Suppressor macrophage treated with lipopolysaccharide for 1 hour (primary cell): ENCODE data around the gene LANCL3.
"Not testable (repeated sequence)": the region's sequence is repeated elsewhere in the genome, so short reads cannot be mapped to it uniquely, and the experiment has no call there.

ENCODE experiments used
- DNase-seq, 3 donors: peaks; one replicate each; pipeline ENCODE4 v3.0.0-alpha.2; 2020 to 2022

The LANCL3 gene

GRCh38 chrX:37571426-37572107 is at the start of gene LANCL3:
Gene LANCL3 (plus strand): TSS chrX:37571661. CDS start chrX:37571871, 210 bp downstream.
- DNase-seq: not testable (repeated sequence)

- not testable (repeated sequence) for DNase-seq
These were observed 47.8 kb upstream of the LANCL3 start for GRCh38 chrX:37523673-37524072.

- DNase-seq: no peak
These were observed 29.5 kb upstream of the LANCL3 start for GRCh38 chrX:37541991-37542390.

- no peak for DNase-seq
These were observed 28.7 kb upstream of the LANCL3 start for GRCh38 chrX:37542791-37543190.

- no peak for DNase-seq
These were observed 28.1 kb upstream of the LANCL3 start for GRCh38 chrX:37543324-37543723.

- not testable (repeated sequence) for DNase-seq
These were observed 26.9 kb upstream of the LANCL3 start for GRCh38 chrX:37544531-37544930.

GRCh38 chrX:37545066-37545465 is 26.4 kb upstream of the LANCL3 start:
- DNase-seq: no peak

- not testable (repeated sequence) for DNase-seq
These were observed 21.8 kb upstream of the LANCL3 start for GRCh38 chrX:37549619-37550018.

- DNase-seq: no peak
These were observed 18.0 kb upstream of the LANCL3 start for GRCh38 chrX:37553476-37553875.

GRCh38 chrX:37565254-37565653 is 6.2 kb upstream of the LANCL3 start:
- not testable (repeated sequence) for DNase-seq

GRCh38 chrX:37570349-37570748 is 1.1 kb upstream of the LANCL3 start:
- not testable (repeated sequence) for DNase-seq

GRCh38 chrX:37572108-37572587 is 687 bp downstream of the LANCL3 start:
- peak in 2 of 3 donors; percentile 11 to 24 for DNase-seq

- DNase-seq: not testable (repeated sequence)
These were observed 1.7 kb downstream of the LANCL3 start for GRCh38 chrX:37573121-37573520.

GRCh38 chrX:37578045-37578444 is 6.6 kb downstream of the LANCL3 start:
- no peak for DNase-seq

GRCh38 chrX:37580080-37580479 is 8.6 kb downstream of the LANCL3 start:
- no peak for DNase-seq

- not testable (repeated sequence) for DNase-seq
These were observed 15.9 kb downstream of the LANCL3 start for GRCh38 chrX:37587337-37587736.

- DNase-seq: no peak
These were observed 18.6 kb downstream of the LANCL3 start for GRCh38 chrX:37590047-37590446.

- DNase-seq: no peak
These were observed 23.4 kb downstream of the LANCL3 start for GRCh38 chrX:37594755-37595382.

GRCh38 chrX:37599729-37600128 is 28.3 kb downstream of the LANCL3 start:
- DNase-seq: no peak

GRCh38 chrX:37603938-37604409 is 32.5 kb downstream of the LANCL3 start:
- DNase-seq: no peak

- no peak for DNase-seq
These were observed 35.8 kb downstream of the LANCL3 start for GRCh38 chrX:37607243-37607642.

- no peak for DNase-seq
These were observed 36.7 kb downstream of the LANCL3 start for GRCh38 chrX:37608156-37608555.

- no peak for DNase-seq
These were observed 38.3 kb downstream of the LANCL3 start for GRCh38 chrX:37609727-37610126.

GRCh38 chrX:37613933-37614332 is 42.5 kb downstream of the LANCL3 start:
- DNase-seq: no peak
